HT-29 (cell line): ENCODE measurements around the gene FAM193B. TPM values are rescaled to one million over a fixed set of nuclear protein-coding genes. Genes with fewer than 3 reads are reported as not detected.
"Not testable (repeated sequence)": the region's sequence is repeated elsewhere in the genome, so short reads cannot be mapped to it uniquely, and the experiment has no call there.

Source experiments
- DNase-seq: peaks from one replicate; pipeline ENCODE4 v3.0.0-alpha.2; 2015; ENCODE audit warnings: low spot score
- total RNA-seq: library from RNA; depleted of rRNA; stranded (reverse); fragments of >200 nt; shearing (Covaris generic); gene quantifications from 2 replicates; pipeline ENCODE4 v1.2.3, GENCODE V29; 2014

The FAM193B gene
- total RNA-seq, 1 experiment from 2014 or later = 61.4 TPM

DNA sequence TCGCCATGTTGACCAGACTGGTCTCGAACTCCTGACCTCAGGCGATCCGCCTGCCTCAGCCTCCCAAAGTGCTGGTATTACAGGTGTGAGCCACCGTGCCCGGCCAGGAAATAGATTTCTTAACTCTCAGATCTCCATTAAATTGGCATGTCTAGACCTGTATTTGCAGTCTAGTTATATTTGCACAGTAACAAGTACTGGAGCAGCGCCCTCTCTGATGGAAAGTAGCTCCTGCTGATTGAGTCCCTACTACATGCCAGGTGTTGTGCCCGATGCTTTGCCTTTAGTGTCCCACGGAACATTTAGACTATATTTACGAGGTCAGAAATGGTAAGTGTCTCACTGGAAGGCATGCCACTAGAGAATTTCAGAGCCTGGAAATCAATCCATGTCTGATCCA is 21.8 kb upstream of the FAM193B start:
- no peak for DNase-seq

- DNase-seq = no peak
Measured at GRCh38 chr5:177575488-177575887, 21.1 kb upstream of the FAM193B start.

- no peak for DNase-seq
Measured at GRCh38 chr5:177569894-177570293, 15.5 kb upstream of the FAM193B start.

- DNase-seq = no peak
Measured at GRCh38 chr5:177568326-177568725, 14.0 kb upstream of the FAM193B start.

GRCh38 chr5:177565046-177565445 is 10.7 kb upstream of the FAM193B start:
- DNase-seq = no peak

GRCh38 chr5:177559446-177559941 is 5.1 kb upstream of the FAM193B start:
- DNase-seq = not testable (repeated sequence)

GRCh38 chr5:177557796-177558195 is 3.4 kb upstream of the FAM193B start:
- no peak for DNase-seq

GRCh38 chr5:177557041-177557647 is 2.8 kb upstream of the FAM193B start:
- DNase-seq = peak; percentile 48

DNA sequence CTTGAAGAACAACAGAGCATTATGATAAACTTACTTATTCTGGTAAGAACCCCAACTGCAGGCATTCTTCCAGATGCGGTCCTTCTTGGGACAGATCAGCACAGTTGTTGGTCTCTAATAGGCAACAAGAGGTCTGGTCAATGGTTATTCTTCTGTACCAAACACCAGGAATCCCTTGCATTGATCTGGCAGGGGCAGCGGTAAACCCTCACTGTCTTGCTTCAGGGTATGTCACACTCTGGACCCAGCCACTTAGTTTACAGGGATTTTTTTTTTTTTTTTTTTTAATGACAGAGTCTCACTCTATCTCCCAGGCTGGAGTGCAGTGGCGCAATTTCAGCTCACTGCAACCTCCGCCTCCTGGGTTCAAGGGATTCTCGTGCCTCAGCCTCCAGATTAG is 1.3 kb upstream of the FAM193B start:
- DNase-seq = no peak

DNA sequence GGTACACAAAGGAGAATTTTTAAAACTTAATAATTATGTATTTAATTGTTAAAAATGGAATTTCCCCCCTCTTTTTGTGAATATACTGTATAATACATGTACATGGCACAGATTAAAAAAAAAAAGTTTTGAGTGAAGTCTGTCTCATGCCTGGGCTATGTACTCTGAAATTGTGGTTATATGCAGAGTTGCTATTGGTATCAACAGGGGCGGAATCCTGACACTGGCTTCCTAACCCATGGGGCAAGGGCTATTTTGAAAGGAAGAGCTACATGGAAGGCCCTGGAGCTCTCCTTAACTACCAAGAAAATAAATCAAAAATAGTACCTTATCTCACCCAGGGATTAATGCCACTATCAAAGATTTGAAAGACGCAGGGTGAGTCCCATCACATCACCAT is 865 bp upstream of the FAM193B start:
- DNase-seq = no peak

- DNase-seq = no peak
Measured at GRCh38 chr5:177553671-177554429, 513 bp downstream of the FAM193B start.

DNA sequence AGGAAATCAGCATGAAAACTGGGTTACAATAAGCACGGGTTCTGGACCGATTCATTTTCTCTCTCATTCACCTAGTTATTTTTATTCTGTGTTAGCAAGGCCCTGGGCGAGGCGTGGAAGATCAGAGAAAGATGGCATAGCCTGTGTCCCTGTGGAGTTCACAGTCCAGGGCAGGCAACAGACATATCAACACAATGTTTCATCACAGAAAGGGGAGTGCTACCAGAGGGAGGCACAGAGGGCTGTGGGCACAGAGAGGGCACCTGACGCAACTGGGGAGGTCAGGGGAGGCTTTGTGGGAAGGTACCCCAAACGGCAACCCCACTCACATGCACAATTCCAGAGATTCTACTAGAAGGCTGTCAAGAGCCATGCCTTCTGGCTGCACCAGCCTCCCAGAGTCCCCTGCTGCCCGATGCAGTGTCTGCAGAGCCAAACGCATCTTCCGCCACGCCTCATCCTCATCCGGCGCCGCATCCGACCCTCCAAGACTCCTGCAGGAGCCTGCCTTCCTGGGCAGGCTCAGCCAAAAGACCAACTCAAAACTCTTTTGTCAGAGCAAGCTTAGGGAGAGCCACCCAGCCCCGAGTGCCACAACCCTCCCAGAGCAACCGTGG is 1.4 kb downstream of the FAM193B start:
- DNase-seq = no peak

DNA sequence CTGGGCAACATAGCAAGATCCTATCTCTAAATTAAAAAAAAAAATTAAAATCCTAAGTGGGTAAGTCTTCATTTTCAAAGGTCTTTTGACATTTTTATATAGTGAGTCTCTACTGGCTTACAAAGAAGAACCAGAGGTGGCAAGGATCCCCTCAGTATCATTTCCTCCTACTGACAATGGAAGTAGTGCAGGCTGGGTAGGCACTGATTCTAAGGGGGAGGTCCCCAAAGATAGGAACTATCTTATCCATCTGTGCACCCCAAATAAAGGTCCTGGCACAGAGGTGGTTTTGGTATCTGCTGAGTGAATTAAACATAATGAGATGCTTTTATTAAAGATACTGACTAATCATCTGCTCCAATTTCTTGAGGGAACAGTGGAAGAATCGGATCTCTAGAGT is 4.2 kb downstream of the FAM193B start:
- DNase-seq = no peak

DNA sequence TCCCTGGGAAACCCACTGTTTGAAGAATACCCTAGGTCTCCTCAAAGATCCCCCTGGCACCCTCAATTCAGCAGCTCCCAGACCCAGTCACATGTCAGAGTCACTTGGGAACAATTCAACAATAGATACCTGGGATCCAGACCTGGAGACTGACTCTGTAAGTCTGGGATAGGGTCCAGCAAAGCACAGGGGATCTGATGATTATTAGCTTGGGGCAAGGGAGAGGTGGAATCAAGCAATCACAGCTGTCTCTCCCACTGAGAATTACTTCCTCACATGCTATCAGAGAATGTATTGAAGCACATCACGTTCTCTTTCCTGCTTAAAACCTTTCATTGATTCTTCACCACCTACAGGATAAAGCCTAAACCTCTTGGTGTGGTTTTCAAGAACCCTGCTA is 5.9 kb downstream of the FAM193B start:
- DNase-seq = no peak

DNA sequence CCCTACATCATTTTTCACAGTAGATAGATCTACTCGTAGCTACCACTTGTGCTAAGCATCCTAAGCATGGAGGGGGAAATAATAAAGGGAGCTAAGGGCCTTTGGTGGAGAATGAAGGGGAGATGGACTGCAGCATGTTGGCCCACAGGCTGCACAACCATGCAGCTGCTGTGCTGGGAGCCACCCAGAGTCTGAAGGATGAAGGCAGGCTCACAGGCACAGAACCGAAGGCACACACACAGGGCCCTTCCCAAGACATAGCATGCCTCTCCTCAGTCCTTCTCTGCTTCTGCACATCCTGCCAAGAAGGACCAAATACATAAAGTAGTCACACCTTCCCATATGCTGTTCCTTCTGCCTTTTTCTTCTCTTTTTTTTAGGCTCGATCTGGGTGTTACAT is 6.6 kb downstream of the FAM193B start:
- DNase-seq = no peak

DNA sequence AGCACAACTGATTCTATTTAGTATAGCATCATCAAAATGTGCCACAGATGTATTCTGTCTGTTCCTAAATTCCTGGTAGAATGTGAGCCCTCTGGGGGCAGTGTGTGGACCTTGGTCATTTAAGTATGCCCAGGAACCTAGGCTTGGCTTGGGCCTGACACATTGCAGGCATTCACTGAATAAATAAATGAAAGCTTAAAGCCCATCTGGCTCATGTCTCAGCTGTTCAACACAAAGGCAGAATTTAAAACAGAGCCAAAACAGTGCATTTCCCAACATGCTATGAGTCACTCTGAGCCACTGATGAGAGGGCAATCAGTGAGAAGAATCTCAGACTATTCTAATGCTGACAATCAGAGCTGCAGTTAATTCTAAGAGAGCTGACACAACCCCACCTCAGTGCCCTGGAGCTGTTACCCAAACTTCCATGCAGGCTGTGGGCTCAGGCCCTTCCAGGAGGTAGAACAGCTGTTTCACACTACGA is 8.1 kb downstream of the FAM193B start:
- DNase-seq = peak; percentile 22

GRCh38 chr5:177545487-177546257 is 8.7 kb downstream of the FAM193B start:
- no peak for DNase-seq

GRCh38 chr5:177542816-177543465 is 11.4 kb downstream of the FAM193B start:
- no peak for DNase-seq

- DNase-seq = no peak
Measured at GRCh38 chr5:177540438-177540837, 13.9 kb downstream of the FAM193B start.

GRCh38 chr5:177539411-177539810 is 15.0 kb downstream of the FAM193B start:
- DNase-seq = no peak

GRCh38 chr5:177538876-177539275 is 15.5 kb downstream of the FAM193B start:
- no peak for DNase-seq
